Kidney (tissue), 14 donors: ENCODE measurements around the gene NCR2. TPM values are rescaled to one million over a fixed set of nuclear protein-coding genes. Genes with fewer than 3 reads are reported as not detected.

Experiments
- DNase-seq, 5 donors: peaks; one replicate each; pipeline ENCODE4 v3.0.0-alpha.2; 2013 to 2020
- FAIRE-seq: peaks from 2 replicates; lab custom pipeline; 2012; peaks lifted over from hg19 to GRCh38; lab: Jason Lieb, UNC
- H3K27ac ChIP-seq, 2 donors: one replicate each; pipeline ENCODE4 v1.7.0; 2013; ENCODE audit warnings: low read depth in 2 of 2, low read length in 2 of 2, inconsistent platforms in 1 of 2
- H3K27me3 ChIP-seq: one replicate; pipeline ENCODE4 v1.7.1; 2013; ENCODE audit warnings: low read length, inconsistent platforms; ENCODE audit not compliant: control insufficient read depth, insufficient read depth
- H3K36me3 ChIP-seq, 3 donors: one replicate each; pipeline versions ENCODE4 v1.7.0 to v1.7.1; 2013; ENCODE audit warnings: low read length in 3 of 3, control low read depth in 1 of 3, inconsistent platforms in 1 of 3; ENCODE audit not compliant: insufficient read depth in 3 of 3, control insufficient read depth in 2 of 3
- H3K4me1 ChIP-seq, 3 donors: one replicate each; pipeline versions ENCODE4 v1.7.0 to v1.7.1; 2013; ENCODE audit warnings: low read length in 3 of 3, inconsistent platforms in 1 of 3, low read depth in 1 of 3; ENCODE audit not compliant: control insufficient read depth in 2 of 3, insufficient read depth in 2 of 3
- H3K4me3 ChIP-seq, 3 donors: one replicate each; pipeline versions ENCODE4 v1.7.0 to v1.8.1; 2013; ENCODE audit warnings: low read length in 3 of 3, control low read depth in 1 of 3, inconsistent platforms in 1 of 3
- H3K9ac ChIP-seq, 3 donors: one replicate each; pipeline versions ENCODE4 v1.7.0 to v1.7.1; 2013; ENCODE audit warnings: low read length in 3 of 3, control low read depth in 1 of 3, inconsistent platforms in 1 of 3
- H3K9me3 ChIP-seq, 3 donors: one replicate each; pipeline versions ENCODE4 v1.7.0 to v1.7.1; 2013; ENCODE audit warnings: low read length in 3 of 3, control low read depth in 1 of 3, inconsistent platforms in 1 of 3; ENCODE audit not compliant: control insufficient read depth in 2 of 3, insufficient read depth in 1 of 3
- intact Hi-C: fragments of 100-400 bp; cut with DNase I; formaldehyde crosslinking; loops from one replicate; pipeline ENCODE4 v1.11.1; 2022
- polyA plus RNA-seq: library from polyadenylated mRNA; stranded (reverse); fragments of 350-450 nt; fragmentation: Illumina TruSeq; extraction: RNeasy Lipid Tissue Mini Kit (QIAGEN cat#74804); gene quantifications from one replicate; pipeline ENCODE4 v1.2.3, GENCODE V29; 2014; ENCODE audit warnings: low read depth, low replicate concordance; ENCODE audit not compliant: insufficient read depth
- total RNA-seq: library from RNA; stranded (reverse); fragmentation: NEBNext Ultra II Directional; extraction: Animal tissue kit (Norgen Biotek cat#: 25700); gene quantifications from one replicate; pipeline ENCODE4 v1.2.1, GENCODE V29; 2021
- TF ChIP-seq, protein P1 (sequence below): IDR thresholded peaks from 3 replicates; pipeline ENCODE4 v1.5.1; 2012; ENCODE audit warnings: mild to moderate bottlenecking, moderate library complexity, borderline replicate concordance; ENCODE audit not compliant: insufficient read depth; ENCODE audit errors: extremely low read depth
- donor health status: control.
- donor health status: control.
- donor health status: control.
- donor health status: control.
- donor health status: control.
- donor health status: DM: yes; HTN: yes; CAD: no.
- donor health status: Normal renal cell carcinoma (clear cell type).

NCR2 gene
- total and polyA plus RNA-seq, 2 donors from 2014 or later, result not detected

DNA sequence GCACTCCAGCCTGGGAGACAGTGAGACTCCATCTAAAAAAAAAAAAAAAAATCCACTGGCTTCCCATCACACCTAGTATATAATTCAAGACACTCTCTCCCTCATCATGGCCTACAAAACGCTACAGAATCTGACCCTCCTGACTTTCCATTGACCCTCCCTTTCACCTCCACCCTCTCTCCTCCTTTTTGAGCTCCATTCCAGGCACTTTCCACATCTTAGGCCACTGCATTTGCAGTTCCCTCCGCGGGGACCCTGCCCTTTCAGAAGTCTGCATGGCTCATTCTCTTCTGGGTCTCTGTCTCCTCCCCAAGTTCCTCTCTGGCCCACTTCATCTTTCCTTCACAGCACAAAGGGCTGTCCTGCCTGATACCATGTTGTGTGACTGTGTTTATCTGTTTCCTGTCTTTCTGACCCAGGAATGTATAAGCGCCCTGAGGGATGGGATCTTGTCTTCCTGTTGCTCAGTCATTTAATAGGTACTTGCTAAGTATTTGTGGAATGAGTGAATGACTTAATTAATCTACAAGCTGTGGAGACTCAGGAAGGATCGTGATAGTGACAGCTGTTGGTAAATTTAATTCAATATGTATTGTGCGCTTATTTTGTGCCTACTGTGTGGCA is 35.2 kb downstream of the NCR2 start:
- FAIRE-seq (no peak), DNase-seq (no peak)
- intact Hi-C loops, result no loop called here
- no peak overlapping the region for H3K9ac ChIP-seq
- no peaks in the 10 kb centered on the region for H3K9me3 ChIP-seq
- H3K27ac ChIP-seq, result no peak overlapping the region
- TF ChIP-seq, protein P1, sequence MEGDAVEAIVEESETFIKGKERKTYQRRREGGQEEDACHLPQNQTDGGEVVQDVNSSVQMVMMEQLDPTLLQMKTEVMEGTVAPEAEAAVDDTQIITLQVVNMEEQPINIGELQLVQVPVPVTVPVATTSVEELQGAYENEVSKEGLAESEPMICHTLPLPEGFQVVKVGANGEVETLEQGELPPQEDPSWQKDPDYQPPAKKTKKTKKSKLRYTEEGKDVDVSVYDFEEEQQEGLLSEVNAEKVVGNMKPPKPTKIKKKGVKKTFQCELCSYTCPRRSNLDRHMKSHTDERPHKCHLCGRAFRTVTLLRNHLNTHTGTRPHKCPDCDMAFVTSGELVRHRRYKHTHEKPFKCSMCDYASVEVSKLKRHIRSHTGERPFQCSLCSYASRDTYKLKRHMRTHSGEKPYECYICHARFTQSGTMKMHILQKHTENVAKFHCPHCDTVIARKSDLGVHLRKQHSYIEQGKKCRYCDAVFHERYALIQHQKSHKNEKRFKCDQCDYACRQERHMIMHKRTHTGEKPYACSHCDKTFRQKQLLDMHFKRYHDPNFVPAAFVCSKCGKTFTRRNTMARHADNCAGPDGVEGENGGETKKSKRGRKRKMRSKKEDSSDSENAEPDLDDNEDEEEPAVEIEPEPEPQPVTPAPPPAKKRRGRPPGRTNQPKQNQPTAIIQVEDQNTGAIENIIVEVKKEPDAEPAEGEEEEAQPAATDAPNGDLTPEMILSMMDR, result no peak
- H3K27me3 ChIP-seq, result peaks cover 9% of the 10 kb centered on the region
- H3K4me3 ChIP-seq, result no peak overlapping the region
- H3K36me3 ChIP-seq, result no peaks in the 10 kb centered on the region
- H3K4me1 ChIP-seq, result peaks cover 0 to 19% (median 8%) of the 10 kb centered on the region in 3 donors

DNA sequence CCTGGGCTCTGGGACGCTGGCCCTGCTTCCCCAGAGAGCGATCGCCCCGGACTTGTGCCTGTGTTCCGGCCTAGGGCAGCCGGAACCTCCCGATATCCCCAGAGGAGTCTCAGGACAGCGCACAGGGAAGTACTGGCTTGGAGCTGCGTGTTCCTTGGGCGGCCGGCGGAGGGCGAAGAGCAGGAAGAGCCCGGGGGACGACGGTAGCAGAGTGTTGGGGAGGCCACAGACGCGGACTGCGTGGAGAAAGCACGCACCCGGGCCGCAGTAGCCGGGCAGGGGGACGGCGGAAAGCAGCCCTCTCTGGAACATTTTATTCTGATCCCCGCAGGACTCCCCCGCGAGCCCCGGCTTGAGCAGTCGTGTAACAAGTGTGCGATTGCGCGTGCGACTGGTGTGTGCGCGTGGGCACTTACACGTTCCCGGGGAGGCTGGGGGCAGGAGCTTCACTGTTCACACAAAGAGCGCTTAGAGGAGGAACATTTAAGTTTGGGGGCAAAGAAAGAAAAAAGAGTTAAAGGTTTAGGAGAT is 36.1 kb downstream of the NCR2 start:
- no peaks in the 10 kb centered on the region for H3K36me3 ChIP-seq
- no peaks in the 10 kb centered on the region for H3K9me3 ChIP-seq
- FAIRE-seq, result no peak
- H3K9ac ChIP-seq, result no peak overlapping the region
- DNase-seq, result peak; percentile 70 to 89 (median 75)
- peaks cover 0 to 19% (median 8%) of the 10 kb centered on the region in 3 donors for H3K4me1 ChIP-seq
- peaks cover 12% of the 10 kb centered on the region for H3K27me3 ChIP-seq
- H3K27ac ChIP-seq, result no peak overlapping the region
- intact Hi-C loops, result no loop called here
- H3K4me3 ChIP-seq, result peak overlapping the region in 1 of 3 donors; percentile 29
- TF ChIP-seq, protein P1, result no peak

DNA sequence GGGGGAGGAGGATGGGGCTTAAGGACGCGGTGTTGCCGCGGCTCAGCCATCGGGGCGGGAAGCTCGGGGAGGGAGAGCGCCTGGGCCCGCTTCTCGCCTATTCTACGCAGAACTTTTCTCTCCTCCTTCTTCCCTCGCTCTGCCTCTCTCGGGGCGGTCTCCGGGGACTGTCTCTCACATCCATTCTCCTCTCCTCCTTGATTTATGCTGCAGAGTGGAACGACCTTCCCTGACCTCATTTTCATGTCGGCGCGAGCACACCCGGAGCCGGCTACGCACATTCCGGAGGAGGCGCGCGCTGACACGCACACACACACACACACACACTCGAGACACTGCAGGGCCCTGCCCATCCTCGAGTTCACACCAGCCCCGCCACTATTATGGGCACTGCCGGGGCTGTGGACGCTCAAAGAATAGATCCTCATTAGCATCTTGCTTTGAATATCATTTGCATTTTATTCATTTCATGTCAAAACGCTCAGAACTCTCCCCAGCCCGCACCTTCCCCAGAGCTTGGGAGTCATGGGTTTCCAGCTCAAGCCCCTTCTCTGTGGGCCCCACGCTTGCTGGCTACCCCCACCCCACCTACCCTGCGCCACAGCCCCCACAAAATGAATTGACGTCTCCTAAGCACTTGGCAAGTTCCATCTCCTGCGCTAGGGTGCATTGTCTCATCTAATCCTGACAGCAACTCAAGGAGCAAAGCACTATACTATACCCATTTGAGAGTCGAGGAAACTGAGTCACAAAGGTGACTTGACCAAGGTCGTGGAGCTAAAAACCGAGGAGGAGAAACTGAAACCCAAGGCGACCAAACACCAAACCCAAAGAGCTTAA is 36.8 kb downstream of the NCR2 start:
- Histone ChIP-seq H3K36me3 (no peaks in the 10 kb centered on the region), H3K4me3 (peak overlapping the region in 1 of 3 donors; percentile 29), H3K4me1 (peaks cover 0 to 19% (median 8%) of the 10 kb centered on the region in 3 donors), H3K9me3 (no peaks in the 10 kb centered on the region), H3K27ac (no peak overlapping the region), H3K9ac (peak overlapping the region in 1 of 3 donors; percentile 17), H3K27me3 (peaks cover 12% of the 10 kb centered on the region)
- intact Hi-C loops, result no loop called here
- FAIRE-seq, result no peak
- DNase-seq, result peak; percentile 75 to 86 (median 78)
- TF ChIP-seq, protein P1, result no peak
